ENCODE measurements around the gene PDE9A. TPM values are rescaled to one million over a fixed set of nuclear protein-coding genes. Genes with fewer than 3 reads are reported as not detected.
"Not testable (repeated sequence)": the region's sequence is repeated elsewhere in the genome, so short reads cannot be mapped to it uniquely, and the experiment has no call there.

The PDE9A gene
- total RNA-seq, 1 donor from 2014 or later: 1.4 TPM

GRCh38 chr21:42624095-42624790, 29.2 kb upstream of the PDE9A start:
- DNase-seq (ENCODE audit: low read depth in 2 of 2): no peak

DNA sequence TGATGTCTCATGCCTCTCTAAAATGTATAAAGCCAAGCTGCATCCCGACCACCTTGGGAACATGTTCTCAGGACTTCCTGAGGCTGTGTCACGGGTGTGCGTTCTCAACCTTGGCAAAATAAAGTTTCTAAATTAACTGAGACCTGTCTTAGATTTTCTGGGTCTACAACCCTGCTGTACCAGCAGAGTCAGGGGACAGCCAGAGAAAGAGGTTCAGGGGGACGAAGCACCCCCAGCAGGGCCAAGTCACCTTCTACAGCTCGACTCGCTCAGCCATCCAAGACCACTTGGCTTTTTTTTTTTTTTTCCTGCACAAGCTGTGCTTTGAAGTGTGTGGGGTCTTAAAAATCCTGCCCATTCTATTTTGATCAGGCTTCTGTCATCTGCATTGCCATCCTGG, 28.5 kb upstream of the PDE9A start:
- no peak for DNase-seq (ENCODE audit: low read depth in 2 of 2)

- DNase-seq (ENCODE audit: low read depth in 2 of 2): no peak
Measured at GRCh38 chr21:42626171-42626570, 27.2 kb upstream of the PDE9A start.

DNA sequence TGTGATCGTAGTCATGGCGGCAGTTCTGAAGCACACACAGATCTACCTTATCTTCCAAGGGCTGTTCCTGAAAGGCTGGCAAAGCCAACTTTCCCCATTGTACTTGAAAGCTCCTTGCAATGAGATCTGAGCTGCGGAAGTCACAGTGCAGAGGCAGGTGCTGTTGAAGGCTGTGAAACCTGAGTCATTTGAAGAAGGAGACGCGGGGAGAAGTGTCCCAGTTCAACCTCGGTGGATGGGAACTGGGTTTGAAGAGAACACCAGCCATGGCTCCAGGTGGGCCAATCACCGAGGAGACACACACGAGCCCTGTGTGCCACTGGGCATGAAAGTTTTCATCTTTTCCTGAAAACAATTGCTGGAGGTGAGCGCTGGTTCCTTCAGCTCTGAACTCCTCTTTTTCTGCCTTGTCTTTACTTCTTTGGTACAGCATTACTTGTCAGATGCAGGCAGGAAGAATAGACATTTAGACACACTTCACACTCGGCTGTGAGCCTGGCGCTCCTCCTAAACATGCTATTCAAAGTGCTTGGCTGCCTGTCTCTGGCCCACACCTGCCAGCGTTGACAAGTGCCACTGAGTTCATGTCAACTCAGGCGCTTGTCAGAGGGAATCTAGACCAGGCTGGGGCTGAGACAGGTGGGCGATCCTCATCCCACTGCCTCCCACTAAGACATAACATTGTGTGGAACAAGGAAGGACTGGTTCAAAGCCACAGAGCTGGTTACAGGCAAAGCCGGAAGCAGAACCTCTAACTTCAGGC, 25.7 kb upstream of the PDE9A start:
- no peak for DNase-seq (ENCODE audit: low read depth in 2 of 2)

GRCh38 chr21:42628466-42629061, 24.9 kb upstream of the PDE9A start:
- DNase-seq (ENCODE audit: low read depth in 2 of 2): not testable (repeated sequence)

DNA sequence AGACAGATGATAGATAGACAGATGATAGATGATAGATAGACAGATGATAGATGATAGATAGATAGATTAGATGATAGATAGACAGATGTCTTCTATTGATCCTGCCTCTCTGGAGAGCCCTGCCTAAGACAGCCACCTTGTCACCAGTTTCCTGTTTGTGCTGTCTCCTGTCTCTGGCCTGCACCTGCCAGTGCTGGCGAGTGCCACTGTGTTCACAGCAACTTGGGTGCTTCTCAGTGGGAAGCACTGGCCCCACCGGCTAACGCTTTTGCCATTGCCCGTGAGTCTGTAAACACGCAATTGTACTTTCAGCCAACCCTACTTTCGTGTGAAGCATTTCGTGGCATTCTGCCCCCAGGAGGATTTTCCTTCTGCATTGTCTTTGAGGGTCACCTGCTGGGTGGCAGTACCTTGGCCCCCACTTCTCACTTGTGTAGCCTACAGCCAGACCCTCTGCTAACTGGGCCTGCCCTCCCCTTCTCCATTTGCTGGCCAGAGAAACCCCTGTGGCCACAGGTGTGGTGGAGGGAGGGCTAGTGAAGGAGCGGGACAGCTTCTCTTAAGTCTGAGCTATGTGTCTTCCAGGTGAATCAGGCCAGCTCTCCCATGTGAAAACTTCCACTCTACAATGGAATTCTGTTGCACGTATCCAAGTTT, 23.4 kb upstream of the PDE9A start:
- DNase-seq (ENCODE audit: low read depth in 2 of 2): no peak

DNA sequence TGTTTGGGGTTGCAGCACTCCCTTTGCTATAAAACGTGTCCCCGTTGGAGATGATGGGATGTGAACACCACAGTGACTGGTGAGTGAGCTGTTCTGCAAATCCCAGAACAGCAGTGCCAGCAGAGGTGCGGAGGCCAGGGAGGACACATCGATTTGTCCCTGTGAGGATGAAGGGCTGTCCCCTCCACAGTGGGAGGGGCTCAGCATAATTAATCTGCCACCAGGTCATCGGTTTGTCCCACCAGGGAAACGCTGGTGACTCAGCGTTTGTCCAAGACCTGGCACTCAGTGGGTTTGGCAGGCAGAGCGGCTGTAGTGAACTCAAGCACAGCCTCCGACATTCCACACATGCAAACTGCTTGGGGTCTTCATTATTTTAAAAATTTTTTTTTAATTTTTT, 22.8 kb upstream of the PDE9A start:
- DNase-seq (ENCODE audit: low read depth in 2 of 2): no peak

DNA sequence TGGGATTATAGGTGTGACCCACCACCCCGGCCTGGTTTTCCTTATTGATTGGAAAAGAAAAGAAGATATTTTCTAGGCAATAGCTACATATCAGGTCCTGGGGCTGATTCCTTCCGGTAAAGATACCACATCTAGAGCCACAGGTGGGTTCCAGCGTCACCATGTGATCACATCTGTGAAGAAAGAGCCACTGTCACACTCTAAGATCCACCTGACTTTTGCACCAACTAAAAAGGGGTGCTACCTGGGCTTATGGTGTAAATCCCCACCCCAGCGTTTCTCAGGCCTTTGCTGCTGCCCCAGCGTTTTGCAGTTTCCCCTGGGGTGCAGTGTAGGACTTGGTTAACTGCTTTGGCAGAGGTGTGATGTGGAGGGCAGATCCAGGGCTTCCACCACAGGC, 22.3 kb upstream of the PDE9A start:
- DNase-seq (ENCODE audit: low read depth in 2 of 2): no peak

DNA sequence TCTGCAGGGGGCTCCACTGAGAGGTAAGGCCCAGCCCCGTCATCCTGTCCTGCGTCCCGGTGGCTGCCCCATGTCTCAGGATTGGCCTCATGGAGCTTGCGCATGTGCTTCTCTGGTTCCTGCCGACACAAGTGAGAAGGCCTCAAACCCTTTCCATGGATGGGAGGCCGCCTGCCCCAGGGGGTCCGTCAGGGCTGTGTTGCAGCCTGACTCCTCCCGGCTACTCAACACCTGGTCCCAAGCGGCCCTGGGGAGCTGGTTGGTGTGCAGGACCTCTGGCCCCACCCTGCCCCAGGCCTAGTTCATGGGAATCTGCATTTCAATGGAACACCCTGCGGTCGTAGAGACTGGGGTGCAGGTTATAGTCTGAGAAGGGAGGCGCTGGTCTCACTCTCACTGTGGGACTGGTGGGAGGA, 21.1 kb upstream of the PDE9A start:
- DNase-seq (ENCODE audit: low read depth in 2 of 2): no peak

GRCh38 chr21:42632771-42633690, 20.4 kb upstream of the PDE9A start:
- no peak for DNase-seq (ENCODE audit: low read depth in 2 of 2)

- no peak for DNase-seq (ENCODE audit: low read depth in 2 of 2)
Measured at GRCh38 chr21:42633858-42634257, 19.6 kb upstream of the PDE9A start.

DNA sequence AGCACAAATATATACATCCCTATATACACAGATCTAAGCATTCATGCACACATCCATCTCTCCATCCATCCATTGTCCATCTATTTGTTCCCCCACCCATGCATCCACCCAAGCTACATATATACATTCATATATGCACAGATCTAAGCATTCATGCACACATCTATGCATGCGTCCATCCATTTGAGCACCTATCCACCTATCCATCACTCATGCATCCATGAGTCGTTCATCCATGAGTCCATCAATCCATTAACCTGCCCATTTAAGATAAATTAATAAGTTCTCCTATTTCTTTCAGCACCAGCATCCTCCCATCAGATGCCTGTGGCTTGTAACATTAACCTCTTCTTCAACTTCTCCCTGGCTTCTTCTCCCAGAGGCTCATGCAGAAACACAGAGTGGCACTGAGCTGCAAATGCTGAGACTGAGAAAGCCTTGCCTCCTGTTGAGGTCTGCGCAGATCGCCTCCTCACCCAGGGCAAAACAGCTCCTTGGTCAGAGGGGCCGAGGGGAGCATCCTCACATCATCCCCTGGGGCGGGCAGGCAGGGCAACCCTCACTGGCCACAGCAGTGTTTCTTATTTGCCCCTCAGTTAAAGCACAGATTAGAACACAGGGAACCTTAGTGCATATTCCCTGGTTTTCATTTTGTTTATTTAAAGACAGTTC, 17.4 kb upstream of the PDE9A start:
- no peak for DNase-seq (ENCODE audit: low read depth in 2 of 2)

DNA sequence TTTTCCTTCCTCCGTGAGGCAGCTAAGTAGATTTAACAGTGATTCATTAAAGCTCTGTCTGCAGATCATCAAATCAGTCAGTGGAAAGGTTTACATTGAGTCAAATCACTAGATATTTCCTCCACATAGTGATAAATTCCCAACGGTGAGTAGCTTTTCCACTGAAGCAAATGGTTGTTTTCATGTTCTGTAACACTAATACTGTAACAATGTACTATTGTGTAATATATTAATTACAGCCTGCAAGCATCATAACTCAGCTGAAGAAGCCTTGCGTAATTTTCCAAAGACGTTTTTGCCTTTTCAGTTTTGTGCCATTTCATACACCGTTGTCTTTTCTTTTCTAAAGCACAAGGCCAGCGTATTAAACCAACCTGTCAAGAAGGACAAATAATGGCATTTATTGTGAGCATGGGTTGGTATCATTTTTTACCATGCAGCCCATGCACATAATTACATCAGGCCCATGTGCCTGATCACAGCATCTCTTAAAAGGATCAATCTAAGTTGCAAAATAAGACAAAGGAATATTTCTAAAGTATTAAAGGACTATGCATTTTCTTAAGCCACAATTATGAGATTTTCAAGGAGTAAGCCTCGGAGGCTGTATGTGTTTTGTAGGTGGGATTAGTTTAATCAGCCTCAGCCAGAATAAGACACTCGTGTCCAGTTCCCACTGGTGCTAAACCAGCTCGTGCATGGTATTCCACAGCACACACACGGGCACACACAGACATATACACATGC, 16.7 kb upstream of the PDE9A start:
- DNase-seq (ENCODE audit: low read depth in 2 of 2): no peak

DNA sequence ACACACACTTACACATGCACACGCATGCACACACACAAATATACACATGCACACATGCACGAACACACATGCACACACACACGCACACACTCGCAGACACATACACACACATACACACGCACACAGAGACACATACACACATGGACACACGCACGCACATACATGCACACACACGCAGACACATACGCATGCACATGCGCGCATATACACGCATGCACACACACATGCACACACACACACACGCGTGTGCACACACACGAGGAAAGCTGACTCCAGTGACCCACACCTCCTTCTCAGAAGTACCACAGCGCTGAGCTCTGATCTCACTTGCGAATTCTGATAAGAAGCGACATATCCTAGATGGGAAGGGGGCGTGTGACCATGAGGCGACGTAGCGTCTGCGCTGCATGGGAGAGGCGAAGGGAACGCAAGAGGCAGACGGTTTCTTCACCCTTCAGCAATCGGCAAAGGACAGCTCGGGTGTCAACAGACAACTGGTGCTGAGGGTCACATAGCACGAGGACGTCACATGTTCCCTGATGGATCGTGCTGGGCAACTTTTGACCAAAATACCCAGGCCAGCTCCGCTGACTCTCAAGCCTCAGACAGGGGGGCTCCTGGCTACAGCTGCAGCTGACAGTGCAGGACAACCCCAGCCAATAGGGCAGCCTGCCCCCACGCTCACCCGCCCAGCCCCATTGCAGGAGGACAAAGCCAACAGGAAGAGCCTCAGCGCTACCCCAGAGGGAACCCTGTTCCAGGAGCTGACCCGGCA, 16.0 kb upstream of the PDE9A start:
- no peak for DNase-seq (ENCODE audit: low read depth in 2 of 2)

DNA sequence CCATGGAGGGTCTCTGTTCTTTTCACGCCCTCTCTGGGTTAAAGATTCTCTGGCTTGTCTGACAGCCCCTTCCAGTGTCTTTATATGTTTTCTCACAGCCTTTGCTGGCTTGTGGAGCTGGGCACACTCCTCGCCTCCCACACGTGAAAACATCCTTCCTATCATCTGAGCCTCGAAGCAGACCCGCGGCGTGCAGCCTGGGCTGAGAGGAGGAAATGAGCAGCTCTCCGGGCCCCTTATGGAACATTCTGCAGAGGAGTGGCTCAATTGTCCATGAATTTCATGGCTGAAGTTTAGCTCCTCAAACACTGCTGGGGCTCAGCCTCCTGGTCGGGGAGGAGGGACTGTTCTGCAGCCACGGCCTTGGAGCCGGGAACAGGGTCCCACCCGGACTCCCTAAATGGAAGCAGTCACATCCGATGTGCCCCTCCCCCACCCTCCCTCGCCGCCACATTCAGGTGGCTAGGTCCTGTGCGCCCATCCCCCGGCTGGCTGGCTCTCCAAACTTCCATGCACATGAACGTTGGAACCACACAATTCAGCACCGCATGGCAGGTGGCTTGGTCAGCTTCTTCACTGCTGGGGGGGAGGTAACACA, 15.1 kb upstream of the PDE9A start:
- no peak for DNase-seq (ENCODE audit: low read depth in 2 of 2)

- no peak for DNase-seq (ENCODE audit: low read depth in 2 of 2)
Measured at GRCh38 chr21:42639646-42640152, 13.7 kb upstream of the PDE9A start.

DNA sequence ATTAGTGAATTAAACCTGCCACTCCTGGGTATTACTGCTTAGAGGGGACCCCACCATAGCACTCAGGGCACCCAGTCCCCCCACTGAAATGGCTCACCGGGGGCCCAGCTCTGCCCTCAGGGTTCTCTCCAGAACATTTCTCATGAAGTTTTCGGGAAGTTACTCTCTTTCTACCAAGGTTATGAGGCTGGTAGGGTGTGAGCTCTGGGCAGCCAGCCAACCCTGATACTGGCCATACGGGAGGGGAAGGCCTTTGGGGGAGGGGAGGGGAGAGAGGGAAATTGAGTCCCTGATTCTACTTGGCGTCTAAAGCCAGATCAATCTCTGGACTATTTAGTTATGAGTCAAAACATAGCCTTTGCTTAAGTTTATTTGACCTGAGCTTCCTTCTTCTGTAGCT, 12.9 kb upstream of the PDE9A start:
- DNase-seq (ENCODE audit: low read depth in 2 of 2): no peak

Data from dermis microvascular lymphatic vessel endothelial cell (primary cell).